Measurements from ENCODE around the gene JMJD4. TPM values are rescaled to one million over a fixed set of nuclear protein-coding genes. Genes with fewer than 3 reads are reported as not detected.

The JMJD4 gene
- total and polyA plus RNA-seq, 12 donors = 8.6 to 57.5 (median 27.5) TPM

DNA sequence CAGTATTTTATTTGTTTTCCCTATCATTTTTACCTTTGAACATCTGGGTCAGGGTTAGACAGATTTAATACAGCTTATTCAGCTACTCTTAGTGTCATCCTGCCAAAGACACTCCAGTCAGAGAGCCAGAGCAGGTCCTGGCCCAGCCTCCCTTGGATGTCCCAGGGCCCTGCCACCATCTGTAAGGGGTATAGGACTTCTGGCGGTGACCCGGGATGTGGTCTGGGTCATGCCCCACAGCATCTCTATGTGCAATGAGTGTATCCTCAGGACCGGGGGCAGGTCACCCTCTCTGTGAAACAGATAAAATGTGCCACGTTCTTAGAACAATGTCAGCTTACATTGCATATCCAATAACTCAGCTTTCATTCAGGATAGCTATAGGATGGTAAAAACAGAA is 42.5 kb upstream of the JMJD4 start:
- Histone ChIP-seq H3K27ac (no peak overlapping the region), H3K4me3 (no peak overlapping the region), H3K4me1 (replicated peaks in 1 of 2) (no peaks in the 10 kb centered on the region), H3K27me3 (no peaks in the 10 kb centered on the region), H3K9me3 (replicated peaks in 1 of 3) (no peaks in the 10 kb centered on the region), H3K36me3 (replicated peaks in 1 of 2) (peaks cover 0 to 6% of the 10 kb centered on the region in 2 donors)
- WGBS, 4 donors = 94 to 100% (median 99%) methylated on average over 4 of the region's 4 CpGs
- no peak for DNase-seq
- TF ChIP-seq, protein P1, sequence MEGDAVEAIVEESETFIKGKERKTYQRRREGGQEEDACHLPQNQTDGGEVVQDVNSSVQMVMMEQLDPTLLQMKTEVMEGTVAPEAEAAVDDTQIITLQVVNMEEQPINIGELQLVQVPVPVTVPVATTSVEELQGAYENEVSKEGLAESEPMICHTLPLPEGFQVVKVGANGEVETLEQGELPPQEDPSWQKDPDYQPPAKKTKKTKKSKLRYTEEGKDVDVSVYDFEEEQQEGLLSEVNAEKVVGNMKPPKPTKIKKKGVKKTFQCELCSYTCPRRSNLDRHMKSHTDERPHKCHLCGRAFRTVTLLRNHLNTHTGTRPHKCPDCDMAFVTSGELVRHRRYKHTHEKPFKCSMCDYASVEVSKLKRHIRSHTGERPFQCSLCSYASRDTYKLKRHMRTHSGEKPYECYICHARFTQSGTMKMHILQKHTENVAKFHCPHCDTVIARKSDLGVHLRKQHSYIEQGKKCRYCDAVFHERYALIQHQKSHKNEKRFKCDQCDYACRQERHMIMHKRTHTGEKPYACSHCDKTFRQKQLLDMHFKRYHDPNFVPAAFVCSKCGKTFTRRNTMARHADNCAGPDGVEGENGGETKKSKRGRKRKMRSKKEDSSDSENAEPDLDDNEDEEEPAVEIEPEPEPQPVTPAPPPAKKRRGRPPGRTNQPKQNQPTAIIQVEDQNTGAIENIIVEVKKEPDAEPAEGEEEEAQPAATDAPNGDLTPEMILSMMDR (IDR thresholded peaks at IDR 0.05) = no peak
- TF ChIP-seq POLR2A (IDR thresholded peaks at IDR 0.05) = no peak
- intact Hi-C loops (cut with DNase I) = no loop called here

DNA sequence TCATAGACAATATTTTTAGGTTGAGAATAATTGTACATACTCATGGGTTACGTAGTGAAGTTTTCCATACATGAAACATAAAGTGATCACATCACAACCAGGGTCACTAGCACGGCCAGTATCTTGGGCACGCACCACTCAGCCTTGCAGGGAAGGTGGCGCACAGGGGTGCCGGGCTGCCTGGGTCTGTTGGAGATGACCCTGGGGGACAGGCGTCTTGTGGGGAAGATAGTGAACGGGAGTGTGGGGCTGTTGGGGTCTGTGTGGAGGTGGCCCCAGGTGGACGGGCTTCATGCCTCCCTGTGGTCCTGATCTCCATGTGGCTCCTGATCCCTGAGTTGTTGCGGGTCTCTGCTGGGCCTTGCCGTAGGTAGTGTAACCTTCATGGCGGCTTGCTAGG is 42.1 kb upstream of the JMJD4 start:
- Histone ChIP-seq H3K27me3 (no peaks in the 10 kb centered on the region), H3K9me3 (replicated peaks in 1 of 3) (no peaks in the 10 kb centered on the region), H3K4me1 (replicated peaks in 1 of 2) (no peaks in the 10 kb centered on the region), H3K36me3 (replicated peaks in 1 of 2) (peaks cover 0 to 6% of the 10 kb centered on the region in 2 donors), H3K4me3 (no peak overlapping the region), H3K27ac (no peak overlapping the region)
- TF ChIP-seq, protein P1 (IDR thresholded peaks at IDR 0.05) = no peak
- no peak for TF ChIP-seq POLR2A (IDR thresholded peaks at IDR 0.05)
- WGBS, 4 donors = 86 to 93% (median 90%) methylated on average over 11 of the region's 11 CpGs
- no peak for DNase-seq
- intact Hi-C loops (cut with DNase I) = no loop called here

DNA sequence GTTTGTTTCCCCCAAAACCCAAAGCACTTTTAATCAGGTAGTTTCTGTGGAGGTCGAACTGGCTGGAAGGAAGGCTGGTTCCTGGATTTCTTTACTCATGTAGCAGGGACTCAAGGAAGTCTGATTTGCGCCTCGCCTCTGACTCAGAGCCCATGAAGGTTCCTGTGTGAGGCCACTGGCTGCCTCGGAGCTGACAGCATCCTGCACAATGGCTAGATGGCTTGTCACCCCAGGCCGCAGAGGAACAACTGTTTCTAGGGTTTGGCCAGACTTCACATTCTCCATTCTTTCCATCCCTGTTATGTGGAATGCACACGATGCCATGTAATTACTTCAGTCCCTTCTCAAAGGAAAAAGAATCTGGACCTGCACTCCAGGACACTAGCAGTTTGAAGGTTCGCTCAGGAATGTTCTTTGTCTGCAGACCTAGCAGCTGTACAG is 41.2 kb upstream of the JMJD4 start:
- Histone ChIP-seq H3K9me3 (replicated peaks in 1 of 3) (no peaks in the 10 kb centered on the region), H3K27me3 (no peaks in the 10 kb centered on the region), H3K36me3 (replicated peaks in 1 of 2) (peaks cover 0 to 6% of the 10 kb centered on the region in 2 donors), H3K4me1 (replicated peaks in 1 of 2) (no peaks in the 10 kb centered on the region), H3K27ac (no peak overlapping the region), H3K4me3 (no peak overlapping the region)
- 74 to 80% (median 76%) methylated on average over 6 to 7 of the region's 7 CpGs for WGBS, 4 donors
- no peak for DNase-seq
- TF ChIP-seq, protein P1 (IDR thresholded peaks at IDR 0.05) = no peak
- no peak for TF ChIP-seq POLR2A (IDR thresholded peaks at IDR 0.05)
- intact Hi-C loops (cut with DNase I) = no loop called here

DNA sequence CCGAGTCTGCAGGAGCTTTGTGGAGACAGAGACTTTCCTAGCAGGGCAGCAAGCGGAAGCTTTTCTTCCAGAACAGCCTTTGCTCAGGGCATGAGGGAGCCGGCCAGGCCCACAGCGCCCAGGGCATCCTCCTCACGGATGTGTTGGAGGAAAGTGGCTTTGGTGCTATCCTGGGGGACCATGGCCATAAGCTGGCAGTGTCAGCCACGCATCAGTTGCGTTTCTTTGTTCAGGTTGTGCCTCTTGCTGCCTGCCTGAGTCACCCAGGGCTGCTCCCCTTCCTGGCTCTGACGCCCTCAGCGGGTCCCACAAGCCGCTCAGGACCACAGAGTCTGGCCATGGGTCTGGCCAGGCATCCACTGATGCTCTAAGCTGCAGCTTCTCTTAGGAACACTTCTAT is 40.7 kb upstream of the JMJD4 start:
- H3K27ac ChIP-seq = no peak overlapping the region
- H3K9me3 ChIP-seq (replicated peaks in 1 of 3) = no peaks in the 10 kb centered on the region
- no peaks in the 10 kb centered on the region for H3K4me1 ChIP-seq (replicated peaks in 1 of 2)
- no peak overlapping the region for H3K4me3 ChIP-seq
- WGBS, 4 donors = 91 to 98% (median 96%) methylated on average over 5 to 10 of the region's 10 CpGs
- H3K36me3 ChIP-seq (replicated peaks in 1 of 2) = peaks cover 0 to 6% of the 10 kb centered on the region in 2 donors
- DNase-seq = no peak
- TF ChIP-seq, protein P1 (IDR thresholded peaks at IDR 0.05) = no peak
- TF ChIP-seq POLR2A (IDR thresholded peaks at IDR 0.05) = no peak
- no peaks in the 10 kb centered on the region for H3K27me3 ChIP-seq
- intact Hi-C loops (cut with DNase I) = no loop called here

Data from adrenal gland (tissue), 12 donors.